HepG2 (cell line): ENCODE data around the gene RABGAP1L. TPM values are rescaled to one million over a fixed set of nuclear protein-coding genes. Genes with fewer than 3 reads are reported as not detected.

Experiments
- ARID4A ChIP-seq: sonication (generic); formaldehyde crosslinking; IDR thresholded peaks from 2 replicates; pipeline ENCODE4 v1.5.0; 2020; ENCODE audit warnings: mild to moderate bottlenecking, missing genetic modification reagents, borderline replicate concordance
- ATF7-NPFF ChIP-seq: sonication (generic); formaldehyde crosslinking; IDR thresholded peaks from 2 replicates; pipeline ENCODE4 v1.8.1; 2023; ENCODE audit warnings: mild to moderate bottlenecking, low read depth, missing genetic modification reagents, moderate library complexity
- CBX2 ChIP-seq, 2 experiments: fragments of 200-600 bp in 1 of 2; sonication (generic); formaldehyde crosslinking in 1 of 2; IDR thresholded peaks; 2 replicates each; pipeline versions ENCODE4 v1.7.0 to v1.8.1; 2018 to 2022; ENCODE audit warnings: low read depth in 2 of 2, low read length in 1 of 2, mild to moderate bottlenecking in 1 of 2, missing genetic modification reagents in 1 of 2
- FOXC1 ChIP-seq: sonication (generic); formaldehyde crosslinking; IDR thresholded peaks from 2 replicates; pipeline ENCODE4 v1.8.0; 2022; ENCODE audit warnings: mild to moderate bottlenecking, missing genetic modification reagents, borderline replicate concordance
- JUN ChIP-seq: sonication (generic); formaldehyde crosslinking; IDR thresholded peaks from 2 replicates; pipeline ENCODE4 v1.4.0; 2020; ENCODE audit warnings: mild to moderate bottlenecking, missing genetic modification reagents
- MXI1 ChIP-seq: IDR thresholded peaks from 3 replicates; pipeline ENCODE4 v1.6.1; 2012; ENCODE audit warnings: low read depth, low read length, inconsistent platforms, borderline replicate concordance
- NBN ChIP-seq: fragments of 450-650 bp; conservative IDR thresholded peaks from 2 replicates; pipeline ENCODE4 v1.6.1; 2017
- SMAD1 ChIP-seq: sonication (generic); formaldehyde crosslinking; IDR thresholded peaks from 2 replicates; pipeline ENCODE4 v1.4.0; 2020; ENCODE audit warnings: missing genetic modification reagents, low read depth, mild to moderate bottlenecking, borderline replicate concordance
- SOX13 ChIP-seq, 3 experiments: fragments of 450-650 bp in 1 of 3; sonication (generic) in 1 of 3; formaldehyde crosslinking in 1 of 3; IDR thresholded peaks in 2 of 3; conservative IDR thresholded peaks in 1 of 3; 2 replicates each; pipeline versions ENCODE4 v1.5.0 to v1.6.1; 2016 to 2020; ENCODE audit warnings: antibody characterized with exemption in 1 of 3, mild to moderate bottlenecking in 1 of 3, missing compliant biosample characterization in 1 of 3, missing genetic modification reagents in 1 of 3, moderate library complexity in 1 of 3
- SRY ChIP-seq: sonication (generic); formaldehyde crosslinking; IDR thresholded peaks from 2 replicates; pipeline ENCODE4 v1.8.0; 2022; ENCODE audit warnings: mild to moderate bottlenecking, missing genetic modification reagents
- ZMYM2 ChIP-seq: sonication (generic); formaldehyde crosslinking; IDR thresholded peaks from 2 replicates; pipeline ENCODE4 v1.8.0; 2022; ENCODE audit warnings: mild to moderate bottlenecking, missing genetic modification reagents
- ZNF24 ChIP-seq: fragments of 450-650 bp; IDR thresholded peaks from 2 replicates; pipeline ENCODE4 v1.6.1; 2017; ENCODE audit warnings: antibody characterized with exemption, mild to moderate bottlenecking
- ZNF274 ChIP-seq: sonication (generic); formaldehyde crosslinking; IDR thresholded peaks from 2 replicates; pipeline ENCODE4 v1.5.1; 2020; ENCODE audit warnings: mild to moderate bottlenecking, missing genetic modification reagents
- ZNF3 ChIP-seq: IDR thresholded peaks from 2 replicates; pipeline ENCODE4 v1.7.0; 2017; ENCODE audit warnings: inconsistent platforms
- ZNF432 ChIP-seq: sonication (generic); formaldehyde crosslinking; IDR thresholded peaks from 2 replicates; pipeline ENCODE4 v1.5.0; 2020; ENCODE audit warnings: missing genetic modification reagents, mild to moderate bottlenecking, borderline replicate concordance
- ZNF570 ChIP-seq: sonication (generic); formaldehyde crosslinking; IDR thresholded peaks from 2 replicates; pipeline ENCODE4 v1.4.0; 2020; ENCODE audit warnings: mild to moderate bottlenecking, missing genetic modification reagents, borderline replicate concordance
- ZNF770 ChIP-seq: sonication (generic); formaldehyde crosslinking; IDR thresholded peaks from 2 replicates; pipeline ENCODE4 v1.5.0; 2020; ENCODE audit warnings: mild to moderate bottlenecking, missing genetic modification reagents
- polyA plus RNA-seq, 8 experiments: library from polyadenylated mRNA; depleted of rRNA in 3 of 8; stranded (reverse) in 7 of 8; unstranded in 1 of 8; fragments of >200 nt; fragmentation: Illumina TruSeq in 4 of 8; extraction: Trizol in 4 of 8; gene quantifications; 2 replicates each; pipeline versions ENCODE4 v1.2.1 to v1.2.3, GENCODE V29; 2011 to 2016; ENCODE audit warnings: low read depth in 4 of 8, missing spikeins in 1 of 8, mixed read lengths in 1 of 8; ENCODE audit not compliant: insufficient read depth in 1 of 8
- total RNA-seq, 5 experiments: library from RNA; depleted of rRNA; stranded (reverse); fragments of >200 nt; fragmentation: Illumina TruSeq; extraction: Trizol; gene quantifications; 2 replicates each; pipeline ENCODE4 v1.2.3, GENCODE V29; 2016; ENCODE audit warnings: low read depth in 1 of 5
- TF ChIP-seq, protein P1 (sequence below): sonication (generic); formaldehyde crosslinking; IDR thresholded peaks from 2 replicates; pipeline ENCODE4 v1.4.0; 2020; ENCODE audit warnings: mild to moderate bottlenecking, missing genetic modification reagents

Gene RABGAP1L
- total and polyA plus RNA-seq, 2 of the 13 experiments (the other 11 are each of a cell fraction or from before 2014, with no cell fraction given), result 7.9 to 22.6 TPM

DNA sequence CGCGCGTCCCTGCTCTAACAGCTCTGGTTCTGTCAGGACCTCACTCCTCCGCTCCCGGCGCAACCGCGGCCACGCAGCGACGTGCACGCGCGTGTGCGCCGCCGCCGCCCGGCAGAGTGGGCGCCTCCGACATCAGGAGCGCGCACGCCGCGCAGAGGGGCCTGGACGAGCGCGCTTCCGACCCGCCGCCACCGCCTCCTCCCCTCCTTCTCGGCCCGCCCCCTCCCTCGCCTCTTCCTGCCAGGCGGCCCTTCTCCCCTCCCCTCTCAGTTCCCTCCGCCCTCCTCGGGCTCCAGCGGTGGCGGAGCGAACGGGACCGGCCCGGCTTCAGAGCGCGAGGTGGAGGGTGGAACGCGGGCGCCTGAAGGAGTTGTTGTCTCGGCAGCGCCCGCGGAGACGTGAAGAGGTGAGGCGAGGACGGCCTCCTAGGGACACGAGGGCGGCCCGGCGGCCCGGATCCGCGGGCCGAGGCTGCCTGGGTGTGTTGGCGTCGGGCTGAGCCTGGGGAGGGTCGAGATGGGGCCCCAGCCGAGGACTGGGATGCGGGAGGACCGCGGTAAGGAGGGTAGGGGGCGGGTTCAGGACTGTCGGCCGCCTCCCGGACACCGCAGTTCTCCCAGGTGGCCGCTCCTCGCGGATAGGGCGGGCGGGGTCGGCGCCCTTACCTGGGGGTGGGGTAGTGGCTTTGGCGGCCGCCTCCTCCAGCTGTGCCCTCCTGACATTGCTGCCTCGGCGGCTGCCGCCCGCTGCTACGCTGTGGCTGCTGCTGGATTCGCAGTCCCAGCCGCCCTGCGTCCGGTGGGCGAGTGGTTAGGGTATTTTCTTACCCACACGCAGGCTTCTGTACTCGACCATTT is at the start of gene RABGAP1L (continued):
- TF ChIP-seq ZMYM2 (CRISPR knock-in tag) (no peak; the same call in 1 of the 2 replicates), ZNF770 (CRISPR knock-in tag) (no peak; the same call in 1 of the 2 replicates), ARID4A (CRISPR knock-in tag) (peak; percentile 76), NBN (no peak), ZNF274 (peak; percentile 65; the same call in 1 of the 2 replicates), JUN (CRISPR knock-in tag) (no peak), CBX2 (IDR thresholded peaks at IDR 0.05; ENCODE audit: low read depth, low read length) (no peak), CBX2 (CRISPR knock-in tag; IDR thresholded peaks at IDR 0.05; ENCODE audit: low read depth) (peak; percentile 45; the same call in 1 of the 2 replicates), SOX13 (IDR thresholded peaks at IDR 0.05) (no peak), SOX13 (CRISPR knock-in tag; conservative IDR thresholded peaks at IDR 0.05 in 1 of 2, IDR thresholded peaks at IDR 0.05 in 1 of 2) (no peak), FOXC1 (CRISPR knock-in tag) (no peak), MXI1 (0 out of 3 replicates have a peak, but pooled peaks have one; percentile 47), SRY (CRISPR knock-in tag) (no peak; the same call in 1 of the 2 replicates), ZNF24 (no peak), ZNF570 (CRISPR knock-in tag) (no peak), SMAD1 (CRISPR knock-in tag) (peak; percentile 34; the same call in 1 of the 2 replicates), ZNF432 (no peak), ATF7-NPFF (CRISPR knock-in tag) (peak; percentile 69; the same call in 1 of the 2 replicates), ZNF3 (CRISPR knock-in tag) (no peak)
- TF ChIP-seq, protein P1, sequence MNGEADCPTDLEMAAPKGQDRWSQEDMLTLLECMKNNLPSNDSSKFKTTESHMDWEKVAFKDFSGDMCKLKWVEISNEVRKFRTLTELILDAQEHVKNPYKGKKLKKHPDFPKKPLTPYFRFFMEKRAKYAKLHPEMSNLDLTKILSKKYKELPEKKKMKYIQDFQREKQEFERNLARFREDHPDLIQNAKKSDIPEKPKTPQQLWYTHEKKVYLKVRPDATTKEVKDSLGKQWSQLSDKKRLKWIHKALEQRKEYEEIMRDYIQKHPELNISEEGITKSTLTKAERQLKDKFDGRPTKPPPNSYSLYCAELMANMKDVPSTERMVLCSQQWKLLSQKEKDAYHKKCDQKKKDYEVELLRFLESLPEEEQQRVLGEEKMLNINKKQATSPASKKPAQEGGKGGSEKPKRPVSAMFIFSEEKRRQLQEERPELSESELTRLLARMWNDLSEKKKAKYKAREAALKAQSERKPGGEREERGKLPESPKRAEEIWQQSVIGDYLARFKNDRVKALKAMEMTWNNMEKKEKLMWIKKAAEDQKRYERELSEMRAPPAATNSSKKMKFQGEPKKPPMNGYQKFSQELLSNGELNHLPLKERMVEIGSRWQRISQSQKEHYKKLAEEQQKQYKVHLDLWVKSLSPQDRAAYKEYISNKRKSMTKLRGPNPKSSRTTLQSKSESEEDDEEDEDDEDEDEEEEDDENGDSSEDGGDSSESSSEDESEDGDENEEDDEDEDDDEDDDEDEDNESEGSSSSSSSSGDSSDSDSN (CRISPR knock-in tag), result peak; percentile 92
